Measurements from ENCODE around the gene RHBDF1.

- TF ChIP-seq CTCF (IDR thresholded peaks at IDR 0.05; ENCODE audit: poor library complexity, severe bottlenecking) = no peak
- TF ChIP-seq EZH2 (IDR thresholded peaks at IDR 0.05; ENCODE audit: borderline replicate concordance, insufficient read depth, low read length, poor library complexity, severe bottlenecking) = no peak
Observed at GRCh38 chr16:94918-95265, 22.5 kb upstream of the RHBDF1 start.
